Natural killer cell (primary cell): ENCODE results near the gene WT1. TPM values are rescaled to one million over a fixed set of nuclear protein-coding genes. Genes with fewer than 3 reads are reported as not detected.

Experiments used
- ATAC-seq, 3 donors: fragments of 150-1000 bp in 2 of 3; fragments of 200-7000 bp in 1 of 3; cut with Tn5 transposase; 1 replicate in 1 of 3; 2 replicates in 2 of 3; pipeline ENCODE4 v1.10.0; 2021; ENCODE audit warnings: mild to moderate bottlenecking in 2 of 3, moderate library complexity in 2 of 3
- DNase-seq, 2 donors: peaks; one replicate each; pipeline versions ENCODE4 v3.0.0 to v3.0.0-alpha.2; 2013 to 2021; ENCODE audit warnings: mixed read lengths in 1 of 2
- H3K27ac ChIP-seq: one replicate; pipeline ENCODE4 v1.5.1; 2013; ENCODE audit warnings: mild to moderate bottlenecking, low read length
- H3K27me3 ChIP-seq: one replicate; pipeline ENCODE4 v1.6.1; 2013; ENCODE audit warnings: low read length; ENCODE audit not compliant: control insufficient read depth, insufficient read depth
- H3K36me3 ChIP-seq: one replicate; pipeline ENCODE4 v1.6.1; 2013; ENCODE audit warnings: low read length; ENCODE audit not compliant: control insufficient read depth, insufficient read depth
- H3K4me1 ChIP-seq: one replicate; pipeline ENCODE4 v1.6.1; 2013; ENCODE audit warnings: low read length; ENCODE audit not compliant: control insufficient read depth, insufficient read depth
- H3K4me3 ChIP-seq: one replicate; pipeline ENCODE4 v1.5.1; 2013; ENCODE audit warnings: low read length
- H3K9me3 ChIP-seq: one replicate; pipeline ENCODE4 v1.6.1; 2013; ENCODE audit warnings: low read length; ENCODE audit not compliant: control insufficient read depth, insufficient read depth
- H3K27ac Mint-ChIP-seq, 2 donors: one replicate each; pipeline ENCODE4 v1.8.0; 2022; ENCODE audit warnings: mild to moderate bottlenecking in 2 of 2, mixed read lengths in 2 of 2, moderate library complexity in 1 of 2
- H3K27me3 Mint-ChIP-seq, 2 donors: one replicate each; pipeline ENCODE4 v1.8.0; 2022; ENCODE audit warnings: low read depth in 2 of 2, mixed read lengths in 2 of 2
- H3K36me3 Mint-ChIP-seq: one replicate; pipeline ENCODE4 v1.8.0; 2022; ENCODE audit warnings: mixed read lengths
- H3K4me1 Mint-ChIP-seq, 2 donors: one replicate each; pipeline ENCODE4 v1.8.0; 2022; ENCODE audit warnings: mixed read lengths in 2 of 2
- H3K4me3 Mint-ChIP-seq: one replicate; pipeline ENCODE4 v1.8.0; 2022; ENCODE audit warnings: mild to moderate bottlenecking, moderate library complexity, mixed read lengths
- H3K9me3 Mint-ChIP-seq, 2 donors: one replicate each; pipeline ENCODE4 v1.8.0; 2022; ENCODE audit warnings: mixed read lengths in 2 of 2
- CTCF ChIP-seq: fragments of 200-600 bp; IDR thresholded peaks from one replicate; pipeline ENCODE4 v1.8.0; 2022; ENCODE audit warnings: antibody characterized with exemption
- WGBS: methylation state at CpG from one replicate; pipeline ENCODE4 v1.1.7; 2013; ENCODE audit warnings: missing lambda C conversion rate; ENCODE audit not compliant: insufficient coverage; 5-methylcytosine and 5-hydroxymethylcytosine counted together
- intact Hi-C: fragments of 100-400 bp; cut with micrococcal nuclease; formaldehyde crosslinking; loops from one replicate; pipeline ENCODE4 v1.14.2; 2022
- total RNA-seq, 4 donors: library from RNA; stranded (reverse); fragments of 120-200 nt in 1 of 4; gene quantifications; one replicate each; pipeline versions ENCODE4 v1.2.3 to v1.2.4, GENCODE V29; 2013 to 2022

The WT1 gene
- total RNA-seq, 3 donors from 2014 or later (not counting 1 experiment from before 2014, with no cell fraction given), result not detected

GRCh38 chr11:32405592-32405991, 29.7 kb downstream of the WT1 start:
- ATAC-seq (no peak), DNase-seq (no peak)
- TF ChIP-seq CTCF, result no peak
- Mint-ChIP-seq H3K27ac (no peak overlapping the region), H3K36me3 (no peaks in the 10 kb centered on the region), H3K4me3 (no peak overlapping the region), H3K9me3 (no peaks in the 10 kb centered on the region), H3K4me1 (no peaks in the 10 kb centered on the region), H3K27me3 (peaks cover 7 to 22% of the 10 kb centered on the region in 2 donors)
- 83% methylated on average over 3 of the region's 4 CpGs for WGBS
- H3K27me3 ChIP-seq, result no peaks in the 10 kb centered on the region
- no peak overlapping the region for H3K27ac ChIP-seq
- H3K4me1 ChIP-seq, result no peaks in the 10 kb centered on the region
- no peaks in the 10 kb centered on the region for H3K9me3 ChIP-seq
- no peak overlapping the region for H3K4me3 ChIP-seq
- intact Hi-C loops, result no loop called here
- no peaks in the 10 kb centered on the region for H3K36me3 ChIP-seq

GRCh38 chr11:32402836-32403235, 32.5 kb downstream of the WT1 start:
- Mint-ChIP-seq H3K27ac (no peak overlapping the region), H3K9me3 (no peaks in the 10 kb centered on the region), H3K4me1 (no peaks in the 10 kb centered on the region), H3K4me3 (no peak overlapping the region), H3K36me3 (no peaks in the 10 kb centered on the region), H3K27me3 (peaks cover 7 to 14% of the 10 kb centered on the region in 2 donors)
- intact Hi-C loops, result no loop called here
- H3K36me3 ChIP-seq, result no peaks in the 10 kb centered on the region
- H3K4me1 ChIP-seq, result no peaks in the 10 kb centered on the region
- no peak for ATAC-seq
- H3K27me3 ChIP-seq, result no peaks in the 10 kb centered on the region
- no peak for TF ChIP-seq CTCF
- no peaks in the 10 kb centered on the region for H3K9me3 ChIP-seq
- DNase-seq, result no peak
- WGBS, result 73% methylated on average over 2 of the region's 2 CpGs
- H3K27ac ChIP-seq, result no peak overlapping the region
- H3K4me3 ChIP-seq, result no peak overlapping the region

GRCh38 chr11:32400670-32401369, 34.5 kb downstream of the WT1 start:
- no peak for TF ChIP-seq CTCF
- H3K27ac Mint-ChIP-seq, result no peak overlapping the region
- 74% methylated on average over 4 of the region's 5 CpGs for WGBS
- H3K27ac ChIP-seq, result no peak overlapping the region
- ATAC-seq (no peak), DNase-seq (no peak)
- H3K27me3 ChIP-seq, result no peaks in the 10 kb centered on the region
- no peaks in the 10 kb centered on the region for H3K9me3 Mint-ChIP-seq
- H3K36me3 Mint-ChIP-seq, result no peaks in the 10 kb centered on the region
- intact Hi-C loops, result no loop called here
- no peaks in the 10 kb centered on the region for H3K9me3 ChIP-seq
- H3K4me3 ChIP-seq, result no peak overlapping the region
- no peak overlapping the region for H3K4me3 Mint-ChIP-seq
- H3K36me3 ChIP-seq, result no peaks in the 10 kb centered on the region
- no peaks in the 10 kb centered on the region for H3K4me1 Mint-ChIP-seq
- no peaks in the 10 kb centered on the region for H3K4me1 ChIP-seq
- peaks cover 0 to 14% of the 10 kb centered on the region in 2 donors for H3K27me3 Mint-ChIP-seq

- Mint-ChIP-seq H3K4me1 (no peaks in the 10 kb centered on the region), H3K9me3 (no peaks in the 10 kb centered on the region), H3K4me3 (no peak overlapping the region), H3K36me3 (no peaks in the 10 kb centered on the region), H3K27me3 (peaks cover 0 to 14% of the 10 kb centered on the region in 2 donors), H3K27ac (no peak overlapping the region)
- no peak for TF ChIP-seq CTCF
- no peaks in the 10 kb centered on the region for H3K27me3 ChIP-seq
- H3K9me3 ChIP-seq, result no peaks in the 10 kb centered on the region
- no peak for ATAC-seq
- H3K36me3 ChIP-seq, result no peaks in the 10 kb centered on the region
- 89% methylated on average over 16 of the region's 16 CpGs for WGBS
- no peak for DNase-seq
- no peak overlapping the region for H3K4me3 ChIP-seq
- intact Hi-C loops, result no loop called here
- H3K27ac ChIP-seq, result no peak overlapping the region
- no peaks in the 10 kb centered on the region for H3K4me1 ChIP-seq
These were observed 35.1 kb downstream of the WT1 start for GRCh38 chr11:32400196-32400595.
